SU-DHL-6 (cell line): ENCODE results near the gene POM121L2.

ENCODE experiments used
- H2AFZ ChIP-seq: fragments of 200-600 bp; sonication (generic); 2 replicates; pipeline ENCODE4 v1.6.1; 2014; ENCODE audit warnings: low read depth, mild to moderate bottlenecking, moderate library complexity, mixed read lengths, antibody characterized with exemption, low read length; ENCODE audit not compliant: severe bottlenecking
- H3F3A ChIP-seq: fragments of 200-600 bp; shearing (Covaris generic); 2 replicates; pipeline ENCODE4 v1.6.0; 2016; ENCODE audit warnings: antibody characterized with exemption, mild to moderate bottlenecking; ENCODE audit not compliant: insufficient read depth
- H3K27ac ChIP-seq: fragments of 200-600 bp; sonication (generic); 2 replicates; pipeline ENCODE4 v1.5.1; 2016; ENCODE audit warnings: low read depth, mild to moderate bottlenecking, low read length, moderate library complexity, mixed read lengths
- H3K27me3 ChIP-seq: fragments of 200-600 bp; sonication (generic), shearing (Covaris generic); 2 replicates; pipeline ENCODE4 v1.6.0; 2014; ENCODE audit warnings: mild to moderate bottlenecking, low read length
- H3K36me3 ChIP-seq: fragments of 200-600 bp; sonication (generic); 2 replicates; pipeline ENCODE4 v1.6.1; 2014; ENCODE audit warnings: mild to moderate bottlenecking, low read length, mixed read lengths
- H3K4me2 ChIP-seq: fragments of 300-600, 200-600 bp; shearing (Covaris generic), sonication (generic); 2 replicates; pipeline ENCODE4 v1.6.0; 2014; ENCODE audit warnings: low read length, low read depth, mild to moderate bottlenecking; ENCODE audit not compliant: poor library complexity, severe bottlenecking
- H3K4me3 ChIP-seq: fragments of 200-600 bp; sonication (generic); 2 replicates; pipeline ENCODE4 v1.5.1; 2014; ENCODE audit warnings: antibody characterized with exemption, low read length, mild to moderate bottlenecking, mixed read lengths; ENCODE audit not compliant: insufficient read depth, poor library complexity, severe bottlenecking
- H3K79me2 ChIP-seq: fragments of 200-600 bp; sonication (generic); 2 replicates; pipeline ENCODE4 v1.6.1; 2014; ENCODE audit warnings: mild to moderate bottlenecking, low read length, moderate library complexity; ENCODE audit not compliant: insufficient read depth
- H3K9ac ChIP-seq: fragments of 200-600 bp; sonication (generic); 2 replicates; pipeline ENCODE4 v1.7.0; 2014; ENCODE audit warnings: mild to moderate bottlenecking, low read length
- H3K9me2 ChIP-seq: fragments of 200-600 bp; sonication (generic); replicated peaks from 2 replicates; pipeline ENCODE4 v1.6.1; 2014; ENCODE audit warnings: low read length; ENCODE audit not compliant: insufficient read depth
- H3K9me3 ChIP-seq: fragments of 200-600 bp; sonication (generic); 2 replicates; pipeline ENCODE4 v1.6.1; 2014; ENCODE audit warnings: low read length, mixed read lengths; ENCODE audit not compliant: insufficient read depth
- H4K20me1 ChIP-seq: fragments of 200-600 bp; sonication (generic); 2 replicates; pipeline ENCODE4 v1.6.1; 2014; ENCODE audit warnings: low read depth, mild to moderate bottlenecking, antibody characterized with exemption, low read length, moderate library complexity, mixed read lengths
- CTCF ChIP-seq: fragments of 200-600 bp; sonication (generic); IDR thresholded peaks from one replicate; pipeline ENCODE4 v1.5.1; 2017; ENCODE audit warnings: antibody characterized with exemption, mild to moderate bottlenecking, low read length, moderate library complexity; ENCODE audit not compliant: insufficient read depth, poor library complexity, severe bottlenecking
- EZH2phosphoT487 ChIP-seq: fragments of 200-600 bp; sonication (generic), shearing (Covaris generic); conservative IDR thresholded peaks from 2 replicates; pipeline ENCODE4 v1.6.1; 2018; ENCODE audit warnings: mild to moderate bottlenecking, antibody characterized with exemption, low read length, moderate library complexity, mixed read lengths

POM121L2 gene

GRCh38 chr6:27312146-27312949 is at the start of gene POM121L2:
Gene POM121L2 (minus strand): TSS chr6:27312273. CDS start chr6:27312170, 103 bp downstream.
- Histone ChIP-seq H2AFZ (no peak within 1 kb of the TSS), H3K9ac (no peak within 1 kb of the TSS), H3K36me3 (no peaks in the 10 kb centered on the region), H3K27me3 (no peaks in the 10 kb centered on the region), H3K79me2 (no peaks in the 10 kb centered on the region), H3K9me2 (no peaks in the 10 kb centered on the region), H3F3A (no peaks in the 10 kb centered on the region), H4K20me1 (no peaks in the 10 kb centered on the region), H3K4me2 (peak within 1 kb of the TSS; percentile 28), H3K4me3 (no peak within 1 kb of the TSS), H3K9me3 (no peaks in the 10 kb centered on the region), H3K27ac (no peak within 1 kb of the TSS)
- TF ChIP-seq EZH2phosphoT487 (no peak), CTCF (peak; percentile 58)

- H3K79me2 ChIP-seq: no peaks in the 10 kb centered on the region
- no peak overlapping the region for H3K27ac ChIP-seq
- H3F3A ChIP-seq: no peaks in the 10 kb centered on the region
- no peak overlapping the region for H3K9ac ChIP-seq
- no peaks in the 10 kb centered on the region for H3K9me2 ChIP-seq
- no peak overlapping the region for H2AFZ ChIP-seq
- peaks cover 34% of the 10 kb centered on the region for H3K9me3 ChIP-seq
- no peaks in the 10 kb centered on the region for H4K20me1 ChIP-seq
- no peaks in the 10 kb centered on the region for H3K36me3 ChIP-seq
- no peak overlapping the region for H3K4me3 ChIP-seq
- H3K4me2 ChIP-seq: no peak overlapping the region
- TF ChIP-seq CTCF: no peak
- no peak for TF ChIP-seq EZH2phosphoT487
- peaks cover 3% of the 10 kb centered on the region; the same call in 1 of the 2 replicates for H3K27me3 ChIP-seq
These were observed 47.2 kb upstream of the POM121L2 start for GRCh38 chr6:27359231-27359630.

GRCh38 chr6:27358786-27359185 is 46.7 kb upstream of the POM121L2 start:
- TF ChIP-seq CTCF (no peak), EZH2phosphoT487 (no peak)
- no peaks in the 10 kb centered on the region for H3K79me2 ChIP-seq
- no peak overlapping the region for H3K4me3 ChIP-seq
- H3K27me3 ChIP-seq: peaks cover 3% of the 10 kb centered on the region; the same call in 1 of the 2 replicates
- H3K9me2 ChIP-seq: no peaks in the 10 kb centered on the region
- H4K20me1 ChIP-seq: no peaks in the 10 kb centered on the region
- no peak overlapping the region for H3K9ac ChIP-seq
- H2AFZ ChIP-seq: no peak overlapping the region
- no peak overlapping the region for H3K27ac ChIP-seq
- H3K36me3 ChIP-seq: no peaks in the 10 kb centered on the region
- H3F3A ChIP-seq: no peaks in the 10 kb centered on the region
- no peak overlapping the region for H3K4me2 ChIP-seq
- H3K9me3 ChIP-seq: peaks cover 34% of the 10 kb centered on the region
